ENCODE results near the gene GLIPR1. TPM values are rescaled to one million over a fixed set of nuclear protein-coding genes. Genes with fewer than 3 reads are reported as not detected.

GLIPR1 gene
- total and polyA plus RNA-seq, 4 donors: 3.7 to 33.8 (median 19.8) TPM

- no peak overlapping the region for H3K4me3 ChIP-seq
- no peaks in the 10 kb centered on the region for H3K27me3 ChIP-seq (ENCODE audit: control insufficient read depth in 3 of 3, insufficient read depth in 3 of 3, low read length in 2 of 3)
- peaks cover 4 to 38% (median 14%) of the 10 kb centered on the region in 5 donors for H3K4me1 ChIP-seq (ENCODE audit: control insufficient read depth in 5 of 5, insufficient read depth in 5 of 5, low read length in 5 of 5)
- no peaks in the 10 kb centered on the region for H3K9me3 ChIP-seq (ENCODE audit: control insufficient read depth in 4 of 4, insufficient read depth in 3 of 4, low read length in 3 of 4)
- no peaks in the 10 kb centered on the region for H3K36me3 ChIP-seq (ENCODE audit: control insufficient read depth in 4 of 4, insufficient read depth in 4 of 4, low read length in 4 of 4)
- ATAC-seq (ENCODE audit: insufficient read depth, low FRiP score): no peak
- TF ChIP-seq CTCF (IDR thresholded peaks at IDR 0.05; ENCODE audit: control extremely low read depth, extremely low read depth): no peak
- no peak for DNase-seq
- no peak overlapping the region for H3K27ac ChIP-seq (ENCODE audit: low read depth in 1 of 2, low read length in 1 of 2)
- H3K9ac ChIP-seq (ENCODE audit: insufficient read depth in 1 of 2, low read length in 2 of 2): no peak overlapping the region
These were observed 70.9 kb downstream of the GLIPR1 start for GRCh38 chr12:75551477-75551876.

GRCh38 chr12:75553398-75553797 lies 72.8 kb downstream of the GLIPR1 start:
- Histone ChIP-seq H3K36me3 (ENCODE audit: control insufficient read depth in 4 of 4, insufficient read depth in 4 of 4, low read length in 4 of 4) (no peaks in the 10 kb centered on the region), H3K27ac (ENCODE audit: low read depth in 1 of 2, low read length in 1 of 2) (no peak overlapping the region), H3K9ac (ENCODE audit: insufficient read depth in 1 of 2, low read length in 2 of 2) (no peak overlapping the region), H3K9me3 (ENCODE audit: control insufficient read depth in 4 of 4, insufficient read depth in 3 of 4, low read length in 3 of 4) (no peaks in the 10 kb centered on the region), H3K4me1 (ENCODE audit: control insufficient read depth in 5 of 5, insufficient read depth in 5 of 5, low read length in 5 of 5) (peaks cover 4 to 44% (median 14%) of the 10 kb centered on the region in 5 donors), H3K27me3 (ENCODE audit: control insufficient read depth in 3 of 3, insufficient read depth in 3 of 3, low read length in 2 of 3) (no peaks in the 10 kb centered on the region), H3K4me3 (no peak overlapping the region)
- TF ChIP-seq CTCF (IDR thresholded peaks at IDR 0.05; ENCODE audit: control extremely low read depth, extremely low read depth): no peak
- DNase-seq (no peak), ATAC-seq (ENCODE audit: insufficient read depth, low FRiP score) (no peak)
- WGBS, 2 donors: 56 to 64% methylated on average over 1 of the region's 1 CpG

Other genes starting within 250 kb of the GLIPR1 start
- 10 to 100 TPM; 10.9 to 11.9 TPM for gene CAPS2, start 150.4 kb upstream of the GLIPR1 start, total RNA-seq
- 1 to 10 TPM; 2.5 to 3.8 TPM for gene CAPS2, start 150.4 kb upstream of the GLIPR1 start, polyA plus RNA-seq
- not detected for gene GLIPR1L1, start 146.1 kb upstream of the GLIPR1 start, total RNA-seq
- not detected for gene GLIPR1L1, start 146.1 kb upstream of the GLIPR1 start, polyA plus RNA-seq
- gene GLIPR1L2, start 89.7 kb upstream of the GLIPR1 start, total RNA-seq: 1 to 10 TPM in 1 of 2 donors, under 1 TPM in 1; 0.98 to 3.7 TPM
- under 1 TPM; 0.22 to 0.65 TPM for gene GLIPR1L2, start 89.7 kb upstream of the GLIPR1 start, polyA plus RNA-seq
- gene KRR1, start 30.9 kb downstream of the GLIPR1 start, total RNA-seq: 10 to 100 TPM; 38.3 to 62.5 TPM
- 10 to 100 TPM; 19.9 to 21.5 TPM for gene KRR1, start 30.9 kb downstream of the GLIPR1 start, polyA plus RNA-seq

All from lung (tissue), 12 donors.